SH-SY5Y (cell line): ENCODE measurements around the gene PCSK5.

Experiments used
- GATA2 ChIP-seq: IDR thresholded peaks from 2 replicates; pipeline ENCODE4 v1.6.1; 2011; ENCODE audit warnings: mild to moderate bottlenecking, low read depth, low read length
- GATA3 ChIP-seq: IDR thresholded peaks from 2 replicates; pipeline ENCODE4 v1.6.1; 2011; ENCODE audit warnings: low read depth, mild to moderate bottlenecking, low read length, moderate library complexity

DNA sequence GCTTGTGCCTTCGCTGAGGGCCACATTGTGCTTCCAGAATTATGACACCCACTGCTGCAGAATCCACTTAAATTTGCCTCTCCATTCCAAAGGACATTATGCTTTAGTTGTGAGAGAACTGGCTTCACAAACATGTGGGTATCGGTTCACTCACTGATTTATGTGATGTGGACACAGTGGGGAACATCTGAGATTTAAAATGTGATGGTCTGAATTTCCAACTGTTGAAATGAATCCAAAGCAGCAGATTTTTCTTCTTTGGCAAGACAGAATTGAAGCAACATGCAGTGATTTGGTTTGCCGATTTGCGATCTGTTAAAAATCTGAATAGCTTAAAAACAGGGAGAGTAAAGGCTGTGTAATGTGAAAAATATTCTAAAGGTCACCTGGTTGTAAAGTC is 20.3 kb downstream of the PCSK5 start:
- TF ChIP-seq GATA2 (no peak), GATA3 (no peak)
